Measurements from ENCODE around the gene UPK3BL2.
"Not testable (repeated sequence)": the region's sequence is repeated elsewhere in the genome, so short reads cannot be mapped to it uniquely, and the experiment has no call there.

UPK3BL2 gene

GRCh38 chr7:102543596-102543995 lies at the start of gene UPK3BL2:
Gene UPK3BL2, minus strand, starts transcription at chr7:102543696. Its CDS starts 60 bp downstream, at chr7:102543636.
- DNase-seq (ENCODE audit: low read depth, low spot score) = not testable (repeated sequence)

GRCh38 chr7:102592477-102593019 lies 49.1 kb upstream of the UPK3BL2 start:
- DNase-seq (ENCODE audit: low read depth, low spot score) = not testable (repeated sequence)

GRCh38 chr7:102589857-102590256 lies 46.4 kb upstream of the UPK3BL2 start:
- not testable (repeated sequence) for DNase-seq (ENCODE audit: low read depth, low spot score)

GRCh38 chr7:102583495-102583894 lies 40.0 kb upstream of the UPK3BL2 start:
- DNase-seq (ENCODE audit: low read depth, low spot score) = not testable (repeated sequence)

- DNase-seq (ENCODE audit: low read depth, low spot score) = not testable (repeated sequence)
Measured at GRCh38 chr7:102581722-102582121, 38.2 kb upstream of the UPK3BL2 start.

- DNase-seq (ENCODE audit: low read depth, low spot score) = not testable (repeated sequence)
Measured at GRCh38 chr7:102578486-102578885, 35.0 kb upstream of the UPK3BL2 start.

GRCh38 chr7:102577315-102578240 lies 34.1 kb upstream of the UPK3BL2 start:
- DNase-seq (ENCODE audit: low read depth, low spot score) = not testable (repeated sequence)

GRCh38 chr7:102576363-102576762 lies 32.9 kb upstream of the UPK3BL2 start:
- DNase-seq (ENCODE audit: low read depth, low spot score) = not testable (repeated sequence)

- DNase-seq (ENCODE audit: low read depth, low spot score) = not testable (repeated sequence)
Measured at GRCh38 chr7:102574607-102575006, 31.1 kb upstream of the UPK3BL2 start.

GRCh38 chr7:102572261-102573239 lies 29.1 kb upstream of the UPK3BL2 start, which contains the start of gene POLR2J3:
Gene POLR2J3, minus strand, starts transcription at chr7:102572583. Its CDS starts 62 bp downstream, at chr7:102572521.
- DNase-seq (ENCODE audit: low read depth, low spot score) = peak; percentile 47

GRCh38 chr7:102568620-102569019 lies 25.1 kb upstream of the UPK3BL2 start:
- DNase-seq (ENCODE audit: low read depth, low spot score) = not testable (repeated sequence)

- not testable (repeated sequence) for DNase-seq (ENCODE audit: low read depth, low spot score)
Measured at GRCh38 chr7:102550808-102551422, 7.4 kb upstream of the UPK3BL2 start, which contains the start of gene SPDYE2. Gene SPDYE2, plus strand, starts transcription at chr7:102551226. Its CDS starts 2,030 bp downstream, at chr7:102553256.

- not testable (repeated sequence) for DNase-seq (ENCODE audit: low read depth, low spot score)
Measured at GRCh38 chr7:102546353-102546752, 2.9 kb upstream of the UPK3BL2 start.

- DNase-seq (ENCODE audit: low read depth, low spot score) = not testable (repeated sequence)
Measured at GRCh38 chr7:102545288-102545687, 1.8 kb upstream of the UPK3BL2 start.

GRCh38 chr7:102544372-102544771 lies 876 bp upstream of the UPK3BL2 start:
- DNase-seq (ENCODE audit: low read depth, low spot score) = not testable (repeated sequence)

GRCh38 chr7:102542771-102543170 lies 725 bp downstream of the UPK3BL2 start:
- not testable (repeated sequence) for DNase-seq (ENCODE audit: low read depth, low spot score)

GRCh38 chr7:102542083-102542482 lies 1.4 kb downstream of the UPK3BL2 start:
- DNase-seq (ENCODE audit: low read depth, low spot score) = not testable (repeated sequence)

GRCh38 chr7:102540604-102541003 lies 2.9 kb downstream of the UPK3BL2 start:
- DNase-seq (ENCODE audit: low read depth, low spot score) = not testable (repeated sequence)

- not testable (repeated sequence) for DNase-seq (ENCODE audit: low read depth, low spot score)
Measured at GRCh38 chr7:102535062-102535615, 8.4 kb downstream of the UPK3BL2 start.

GRCh38 chr7:102532127-102532526 lies 11.4 kb downstream of the UPK3BL2 start:
- DNase-seq (ENCODE audit: low read depth, low spot score) = not testable (repeated sequence)
